HG03045 (cell line): ENCODE data around the gene TMEM203.

Source experiments
- ATAC-seq: cut with Tn5 transposase; IDR thresholded peaks from one replicate; pipeline ENCODE4 v1.9.1; 2021; ENCODE audit warnings: mild to moderate bottlenecking, moderate library complexity; ENCODE audit not compliant: unreplicated experiment

Gene TMEM203

DNA sequence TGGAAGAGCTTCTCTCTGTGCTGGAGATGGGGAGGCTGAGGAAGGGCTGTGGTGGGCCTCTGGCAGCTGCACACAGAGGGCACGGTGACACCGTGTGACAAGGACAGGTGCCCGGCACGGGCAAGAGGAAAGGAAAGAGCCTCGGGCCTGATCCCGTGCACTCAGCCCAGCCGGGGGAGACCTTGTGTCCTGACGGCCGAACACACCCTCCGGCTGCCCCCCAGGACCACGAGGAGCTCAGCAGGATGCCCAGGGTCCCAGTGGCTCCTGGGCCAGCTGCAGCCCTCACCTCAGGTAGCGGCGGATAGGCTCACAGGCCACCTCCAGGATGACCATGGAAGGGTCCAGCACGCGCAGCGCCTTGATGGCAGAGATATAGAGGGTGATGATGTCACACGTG, 22.6 kb downstream of the TMEM203 start:
- no peak for ATAC-seq

DNA sequence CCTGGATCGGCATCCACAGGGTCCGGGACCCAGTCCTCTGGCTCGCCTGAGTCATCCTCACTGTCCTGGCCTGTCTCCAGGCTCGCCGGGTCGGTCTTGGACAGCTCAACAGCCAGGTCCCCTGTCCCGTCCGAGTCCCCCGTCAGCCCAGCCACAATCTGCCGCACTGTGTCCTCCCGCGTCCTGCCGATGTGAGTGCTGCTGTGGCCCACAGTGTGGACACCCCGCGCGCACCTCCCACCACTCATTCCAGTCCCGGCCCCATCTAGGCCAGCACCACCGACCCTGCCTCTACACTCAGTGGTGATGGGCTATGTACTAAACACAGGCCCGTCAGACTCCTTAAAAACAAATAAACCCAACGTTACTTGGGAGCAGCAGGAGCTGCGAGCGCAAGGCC, 23.8 kb downstream of the TMEM203 start:
- no peak for ATAC-seq

DNA sequence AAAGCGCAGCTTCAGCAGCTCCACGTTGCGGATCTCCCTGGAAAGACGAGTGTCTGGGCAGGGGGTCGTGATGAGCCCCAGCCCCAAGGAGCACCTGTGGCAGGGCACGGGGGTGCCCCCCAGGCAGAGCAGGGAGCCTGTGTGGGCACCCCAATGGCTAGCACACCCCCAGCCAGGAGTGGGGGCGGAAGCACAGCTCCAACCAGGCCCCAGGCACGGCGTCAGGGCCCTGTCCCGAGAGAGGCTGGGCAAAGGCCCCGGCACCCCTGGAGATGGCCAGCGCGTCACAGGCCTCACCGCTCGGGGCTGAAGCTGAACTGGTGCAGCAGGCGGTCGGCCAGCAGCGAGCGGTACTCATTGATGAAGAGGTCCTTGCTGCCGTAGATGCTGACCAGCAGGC, 25.0 kb downstream of the TMEM203 start:
- no peak for ATAC-seq

DNA sequence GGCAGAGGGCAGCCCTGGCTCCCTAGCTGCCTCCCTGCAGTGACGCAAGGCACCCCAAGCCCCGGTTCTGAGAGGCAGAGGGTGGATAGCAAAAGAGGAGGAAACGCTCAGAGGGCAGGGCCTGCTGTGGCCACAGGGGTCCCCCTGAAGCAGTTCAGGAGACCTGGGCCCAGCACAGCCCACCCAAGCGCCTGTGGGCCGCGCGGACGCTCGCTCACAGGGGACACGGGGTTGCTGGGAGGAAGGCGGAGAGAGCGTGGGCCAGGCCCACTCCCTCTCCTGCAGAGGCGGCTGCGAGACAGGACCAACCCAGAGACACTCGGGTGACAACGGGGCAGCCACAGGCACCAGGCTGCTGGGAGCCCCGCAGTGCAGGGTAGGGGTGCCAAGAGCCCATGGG, 25.7 kb downstream of the TMEM203 start:
- no peak for ATAC-seq

DNA sequence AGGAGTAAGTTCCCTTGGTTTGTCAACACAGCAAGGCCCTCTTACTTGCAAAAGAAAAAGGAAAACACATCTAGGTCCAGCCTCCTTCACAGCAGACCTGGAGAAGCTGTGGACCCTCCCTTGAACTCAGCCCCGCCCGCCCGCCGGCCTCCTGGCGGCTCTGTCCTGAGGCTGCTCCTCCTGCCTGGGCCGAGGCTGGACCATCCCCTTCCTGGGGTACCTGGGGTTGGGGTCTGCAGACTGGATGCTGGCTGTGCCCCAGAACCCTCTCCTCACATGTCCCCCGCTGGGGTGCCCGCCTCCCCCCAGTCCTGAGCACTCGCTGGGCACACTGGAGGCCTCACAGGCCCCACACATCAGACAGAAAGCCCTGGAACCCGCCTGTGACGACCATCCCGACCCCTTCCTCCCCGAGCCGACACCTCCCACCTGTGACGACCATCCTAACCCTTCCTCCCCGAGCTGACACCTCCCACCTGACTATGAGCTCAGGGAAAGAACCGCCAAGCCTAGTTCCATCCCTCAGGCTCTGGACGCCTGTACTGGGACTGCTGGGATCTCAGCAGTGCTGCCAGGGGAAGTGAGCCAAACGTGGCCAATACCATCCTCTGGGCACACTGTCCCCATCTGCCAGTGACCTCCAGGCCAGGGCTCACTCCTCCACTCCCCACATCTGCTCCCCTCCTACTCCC, 26.4 kb downstream of the TMEM203 start:
- no peak for ATAC-seq

DNA sequence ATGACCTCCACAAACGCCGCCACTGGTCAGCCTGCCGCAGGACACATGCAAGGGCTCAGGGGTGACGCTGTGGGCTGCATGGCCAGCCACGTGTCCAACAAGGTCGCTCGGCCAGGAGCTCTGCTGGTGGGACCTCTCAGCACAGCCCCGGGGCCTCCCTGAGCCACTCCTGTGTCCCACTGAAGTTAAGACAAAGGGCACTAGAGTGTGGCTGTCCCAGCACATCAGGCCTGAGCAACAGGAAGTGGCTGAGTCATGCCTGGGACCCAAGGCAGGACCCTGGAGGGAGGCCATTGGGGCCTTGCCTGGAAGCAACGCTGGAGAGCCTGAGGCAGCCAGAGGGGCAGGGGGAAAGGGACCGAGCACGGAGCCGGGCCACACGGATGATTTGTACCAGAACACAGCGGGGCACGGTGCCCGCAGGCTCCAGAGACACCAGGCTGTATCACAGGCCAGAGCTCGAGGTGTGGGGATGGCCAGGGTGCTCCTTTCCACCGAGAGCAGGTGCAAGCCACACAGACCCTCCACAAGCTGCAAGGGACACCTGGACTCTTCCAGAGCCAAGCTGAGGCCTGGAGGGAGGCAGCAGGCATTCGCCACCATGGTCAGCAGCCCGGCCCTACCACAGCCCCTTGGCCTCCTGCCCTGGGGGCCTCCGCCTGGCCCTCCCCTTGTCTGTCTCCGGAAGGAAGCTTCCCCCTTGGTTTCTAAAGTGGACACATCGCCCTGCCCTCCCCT, 27.1 kb downstream of the TMEM203 start:
- ATAC-seq: no peak

DNA sequence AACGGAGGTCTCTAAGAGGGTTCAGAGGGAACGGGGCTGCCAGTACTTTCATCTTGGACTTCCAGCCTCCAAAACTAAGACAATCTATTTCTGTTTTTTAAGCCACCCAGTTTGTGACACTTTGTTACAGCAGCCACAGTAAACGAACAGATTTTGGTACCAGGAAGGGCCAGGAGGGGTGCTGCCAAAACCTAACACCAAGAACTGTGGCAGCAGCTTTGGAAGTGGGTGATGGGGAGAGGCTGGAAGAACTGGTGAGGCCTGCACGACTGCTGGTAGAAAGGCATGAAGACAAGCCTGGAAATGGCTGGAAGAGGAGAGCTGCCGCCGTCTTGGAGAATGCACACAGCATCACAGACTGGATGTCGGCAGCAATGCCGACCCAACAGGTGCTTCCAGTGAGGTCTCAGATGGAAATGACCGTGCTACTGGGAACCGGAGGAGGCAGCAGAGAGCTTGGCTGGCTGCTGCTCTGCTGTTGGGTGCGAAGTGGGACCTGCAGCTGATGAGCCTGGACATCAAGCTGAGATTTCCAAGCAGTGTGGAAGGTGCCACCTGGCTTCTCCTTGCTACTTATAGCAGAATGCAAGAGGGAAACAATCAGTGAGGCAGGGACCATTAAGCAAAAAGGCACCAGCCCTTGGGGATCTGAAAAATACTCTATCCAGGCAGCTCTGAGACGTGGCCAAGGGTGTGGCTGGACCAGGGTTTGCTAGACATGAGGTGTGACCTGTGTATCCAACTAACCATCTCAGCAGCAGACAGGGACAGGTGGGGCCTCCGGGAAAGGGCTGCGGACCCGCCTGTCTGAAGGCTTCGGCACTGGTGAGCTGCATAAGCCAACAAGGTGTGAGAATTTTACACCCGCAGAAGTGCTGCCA, 28.9 kb downstream of the TMEM203 start:
- no peak for ATAC-seq

DNA sequence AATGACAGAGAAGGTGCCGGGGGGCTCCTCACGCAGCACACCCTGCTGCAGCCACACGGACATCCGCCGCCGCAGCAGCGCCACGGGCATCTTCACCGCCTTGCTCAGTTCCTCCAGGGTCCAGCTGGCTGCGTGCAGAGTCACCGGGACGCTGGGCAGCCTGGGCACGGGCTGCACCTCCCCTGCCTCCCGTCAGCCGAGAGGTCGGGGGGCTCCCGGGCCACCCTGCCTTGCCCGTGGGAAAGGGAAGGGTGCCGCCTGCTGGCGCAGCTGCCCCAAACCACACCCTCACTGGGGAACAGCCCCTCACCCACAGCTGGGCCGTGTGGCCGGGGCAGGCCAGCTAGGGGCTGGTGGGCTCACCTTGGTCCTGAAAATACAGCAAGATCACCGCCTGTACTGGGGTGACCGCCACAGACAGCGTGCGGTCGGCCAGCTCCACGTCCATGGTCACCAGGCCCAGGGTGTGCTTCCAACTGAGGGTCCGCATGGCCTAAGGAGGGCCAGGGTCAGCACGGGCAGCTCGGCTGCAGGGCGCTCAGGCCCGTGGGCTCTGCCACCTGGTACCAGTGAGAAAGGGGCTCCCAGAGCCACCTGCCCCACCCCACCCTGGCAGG, 30.0 kb downstream of the TMEM203 start:
- ATAC-seq: no peak

DNA sequence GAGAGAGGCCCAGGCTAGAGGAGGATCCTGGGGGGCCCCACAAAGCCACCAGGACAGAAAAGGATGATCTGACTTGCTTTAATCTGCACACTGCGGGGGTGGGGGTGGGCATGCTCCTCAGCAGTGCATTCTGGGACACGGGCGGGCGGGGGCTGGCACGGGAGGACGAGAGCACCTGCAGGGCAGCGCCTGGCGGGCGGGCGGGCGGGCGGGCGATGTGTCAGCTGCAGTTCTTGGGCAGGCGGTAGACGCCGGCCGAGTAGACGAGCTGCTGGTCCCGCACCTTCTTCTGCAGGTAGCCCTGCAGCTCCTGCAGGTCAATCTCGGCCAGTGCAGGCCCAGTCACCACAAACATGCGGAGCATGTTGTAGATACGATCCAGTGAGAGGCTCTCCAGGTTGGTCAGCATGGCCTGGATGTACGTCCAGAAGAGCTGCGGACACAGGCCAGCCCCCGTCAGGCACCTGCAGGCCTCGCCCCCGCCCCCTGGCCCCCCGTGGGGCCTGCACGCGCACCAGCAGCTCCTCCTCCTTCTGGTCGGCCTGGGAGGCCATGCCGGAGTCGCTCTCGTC, 30.6 kb downstream of the TMEM203 start:
- ATAC-seq: no peak

DNA sequence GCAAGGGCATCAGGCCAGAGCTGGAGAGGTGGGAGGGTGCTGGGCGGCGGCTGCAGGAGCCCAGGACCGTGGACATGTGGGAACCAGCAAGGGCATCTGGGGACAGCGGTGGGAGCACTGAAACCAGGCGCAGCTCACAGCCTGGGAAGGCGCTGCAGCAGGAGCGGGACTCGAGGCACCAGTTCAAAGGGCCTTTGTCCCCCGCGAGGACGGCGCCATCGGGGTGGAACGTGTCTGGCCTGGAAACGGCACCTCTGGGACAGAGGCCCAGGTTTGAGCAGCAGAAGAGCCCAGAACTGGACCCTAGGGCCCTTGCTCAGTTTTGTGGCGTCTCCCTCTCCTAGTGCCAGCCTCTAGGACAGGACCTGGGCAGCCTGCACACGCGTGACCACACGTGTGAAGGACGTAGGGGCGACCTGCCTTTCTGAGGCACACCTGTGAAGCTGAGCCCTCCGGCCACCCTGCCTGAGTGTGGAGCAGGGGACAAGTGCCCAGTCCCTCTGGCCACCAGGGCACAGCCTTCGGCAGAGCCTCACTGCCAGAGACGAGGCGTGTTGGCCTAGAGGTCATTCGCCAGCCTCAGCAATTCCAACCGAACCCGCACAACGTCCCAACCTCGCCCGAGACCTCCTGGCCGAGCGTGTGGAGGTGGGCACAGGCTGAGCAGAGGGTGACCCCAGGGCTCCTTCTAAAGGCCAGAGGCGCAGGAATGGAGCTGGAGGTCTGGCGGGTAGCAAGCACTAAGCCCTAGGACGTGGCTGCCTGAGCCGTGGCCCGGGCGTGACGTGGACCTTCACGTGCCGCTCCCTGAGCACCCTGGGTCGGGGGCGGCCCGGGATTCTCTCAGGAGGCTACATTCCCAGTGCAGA, 31.4 kb downstream of the TMEM203 start:
- no peak for ATAC-seq

DNA sequence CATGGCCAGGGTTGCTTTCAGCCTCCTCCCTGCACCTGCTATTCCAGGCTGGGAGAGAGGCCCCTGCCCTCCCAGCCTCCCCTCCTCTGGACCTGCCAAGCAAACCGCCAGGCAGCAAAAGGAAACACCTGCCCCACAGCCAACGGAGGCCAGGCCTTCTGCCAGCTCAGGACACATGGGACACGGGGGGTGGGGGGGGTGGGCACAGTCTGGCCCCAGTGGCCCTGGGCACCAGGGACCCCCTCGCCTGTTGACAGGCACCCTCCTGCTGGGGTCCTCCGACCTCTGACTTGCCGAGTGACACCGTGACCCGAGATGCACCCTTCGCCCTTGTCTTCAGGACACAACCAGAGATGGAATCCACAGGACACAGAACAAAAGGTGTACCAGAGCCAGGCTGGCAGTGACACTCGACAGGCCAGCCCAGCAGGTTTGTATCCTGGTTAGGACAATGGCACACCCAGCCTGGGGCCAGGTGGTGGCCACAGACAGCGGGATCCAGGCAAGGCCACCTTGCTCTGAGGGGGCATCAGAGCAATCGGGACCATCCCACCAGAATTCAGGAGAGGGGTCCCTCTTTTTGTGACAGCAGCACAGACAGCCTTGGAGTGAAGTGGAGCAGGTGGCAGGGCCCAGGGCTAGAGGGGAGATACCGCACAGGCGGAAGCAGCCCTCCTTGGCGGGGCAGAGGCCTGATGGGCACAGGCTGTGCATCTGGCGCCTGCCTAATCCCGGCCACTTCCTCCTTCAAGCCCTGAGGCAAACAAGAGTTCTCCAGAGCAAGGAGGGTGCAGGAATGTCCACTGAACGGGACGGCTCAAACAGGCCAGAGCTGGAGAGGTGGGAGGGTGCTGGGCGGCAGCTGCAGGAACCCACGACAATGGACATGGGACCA, 32.3 kb downstream of the TMEM203 start:
- no peak for ATAC-seq

DNA sequence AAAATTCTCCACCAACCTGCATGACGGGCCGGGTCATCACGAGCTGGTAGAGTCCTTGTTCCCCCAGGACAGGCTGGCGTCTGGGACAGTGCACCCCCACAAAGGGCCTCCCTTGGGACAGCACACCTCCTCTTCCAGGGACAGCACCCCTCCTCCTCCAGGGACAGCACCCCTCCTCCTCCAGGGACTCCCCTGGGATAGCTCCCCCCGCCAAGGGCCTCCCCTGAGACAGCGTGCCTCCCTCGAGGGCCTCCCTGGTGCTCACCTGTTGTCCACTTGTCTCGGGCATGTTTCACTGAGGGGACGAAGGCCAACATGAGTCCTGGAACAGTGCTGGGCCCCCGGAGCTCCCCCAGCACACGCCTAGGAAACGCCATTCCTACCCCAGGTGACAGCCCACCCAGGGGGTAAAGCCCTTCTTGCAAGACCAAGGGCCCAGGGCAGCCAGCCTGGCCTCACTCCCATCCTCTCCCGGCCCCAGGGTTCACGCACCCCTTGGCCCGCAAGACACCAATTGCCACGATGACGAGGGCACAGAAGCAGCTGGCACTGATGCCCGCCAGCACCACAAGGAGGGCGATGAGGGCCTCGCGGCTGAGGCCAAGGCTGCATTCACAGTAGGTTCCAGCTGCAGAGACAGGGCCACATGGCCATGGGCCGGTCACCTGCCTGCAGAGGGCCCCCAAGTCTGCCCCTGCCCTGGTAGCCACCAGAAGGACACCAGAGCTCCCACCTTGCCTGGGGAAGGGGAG, 34.1 kb downstream of the TMEM203 start:
- ATAC-seq: no peak

DNA sequence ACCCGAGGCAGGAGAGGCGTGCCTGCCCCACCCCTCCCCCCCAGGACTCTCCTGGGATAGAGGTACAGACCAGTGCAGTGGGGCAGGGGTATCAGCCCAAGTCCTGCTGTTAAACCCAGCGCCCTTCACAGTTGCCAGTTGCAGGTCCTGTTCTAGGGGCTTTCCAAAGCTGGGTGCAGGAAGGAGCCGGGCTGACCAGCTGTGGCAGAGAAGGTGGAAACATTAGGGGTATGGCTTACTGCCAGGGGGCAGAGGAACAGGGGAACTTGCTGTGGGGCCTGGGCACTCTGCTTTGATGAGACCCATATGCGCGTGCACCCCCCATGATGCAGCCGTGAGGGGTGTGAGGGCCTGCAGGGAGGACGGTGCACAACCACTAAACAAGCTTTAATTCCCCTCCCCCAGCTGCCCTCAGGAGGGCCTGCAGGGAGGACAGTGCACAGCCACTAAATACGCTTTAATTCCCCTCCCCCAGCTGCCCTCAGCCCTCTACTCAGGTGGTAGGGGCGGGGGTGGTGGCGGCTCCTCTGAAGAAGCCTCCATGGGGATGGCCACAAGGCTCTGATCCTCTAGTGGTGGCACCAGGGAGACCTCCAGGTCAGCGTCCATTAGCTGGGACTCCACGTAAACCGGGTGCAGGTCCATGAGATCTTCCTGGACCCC, 34.8 kb downstream of the TMEM203 start:
- ATAC-seq: no peak

DNA sequence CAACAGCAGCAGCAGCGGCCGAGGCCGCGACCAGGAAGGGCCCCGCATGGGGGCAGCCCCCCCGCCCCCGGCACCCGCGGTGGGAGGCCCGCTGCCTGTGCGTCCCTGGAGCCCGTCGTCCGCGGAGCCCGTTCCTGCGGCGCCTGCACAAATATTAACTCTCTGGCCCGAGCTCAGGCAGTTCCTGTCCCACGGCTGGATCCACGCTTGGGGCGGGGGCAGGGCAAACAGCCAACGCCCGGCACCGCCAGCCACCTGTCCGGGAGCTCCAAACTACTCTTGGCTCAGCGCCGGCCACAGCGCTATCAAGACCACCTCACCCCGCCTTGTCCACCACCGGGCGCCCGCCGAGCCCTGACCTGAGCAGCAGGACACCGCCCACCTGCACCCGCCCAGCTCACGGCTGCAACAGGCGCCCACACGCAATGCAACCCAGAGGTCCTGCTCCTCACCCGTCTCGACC, 35.5 kb downstream of the TMEM203 start, which contains the start of gene LRRC26:
LRRC26 (minus strand) TSS at position 156 of the 463 bp plus-strand sequence; CDS start at position 48, 108 bp downstream.
- ATAC-seq: no peak

DNA sequence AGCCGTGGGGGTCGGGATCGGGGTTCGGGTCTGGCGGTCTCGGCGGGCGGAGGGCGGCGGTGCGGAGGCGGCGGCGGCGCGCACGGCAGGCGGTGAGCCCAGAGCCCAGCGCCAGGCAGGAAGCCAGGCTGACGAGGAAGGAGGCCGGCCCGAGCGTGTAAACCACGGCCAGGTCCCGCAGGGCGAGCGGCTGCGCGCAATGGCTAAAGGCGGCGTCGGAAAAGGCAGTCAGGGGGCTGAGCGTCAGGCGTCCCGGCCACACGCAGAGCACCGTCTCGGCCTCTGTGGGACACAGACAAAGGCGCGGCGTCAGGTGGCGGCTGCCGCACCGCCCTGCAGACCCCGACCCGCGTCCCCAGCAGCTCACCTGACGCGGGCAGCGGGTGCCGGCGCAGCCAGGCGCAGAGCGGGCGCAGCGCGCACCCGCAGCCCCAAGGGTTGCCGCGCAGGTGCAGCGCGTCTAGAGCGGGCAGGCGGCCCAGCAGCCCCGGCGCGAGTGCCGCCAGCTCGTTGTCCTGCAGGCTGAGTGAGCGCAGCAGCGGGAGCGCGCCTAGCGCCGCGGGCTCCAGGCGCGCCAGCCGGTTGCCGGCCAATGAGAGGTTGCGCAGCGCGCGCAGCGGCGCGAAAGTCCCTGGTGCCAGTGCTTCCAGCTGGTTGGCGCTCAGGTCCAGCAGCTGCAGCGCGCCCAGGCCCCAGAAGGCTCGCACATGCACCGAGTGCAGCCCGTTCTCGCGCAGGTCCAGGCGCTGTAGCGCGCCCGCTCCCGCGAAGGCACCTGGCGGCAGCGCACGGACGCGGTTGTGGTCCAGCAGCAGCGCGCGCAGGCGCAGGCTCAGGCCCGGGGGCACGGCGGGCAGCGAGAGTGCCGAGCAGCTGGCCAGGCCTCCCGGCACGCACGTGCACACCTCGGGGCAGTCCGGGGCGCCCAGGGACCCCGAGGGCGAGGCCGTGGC, 36.3 kb downstream of the TMEM203 start:
- no peak for ATAC-seq

DNA sequence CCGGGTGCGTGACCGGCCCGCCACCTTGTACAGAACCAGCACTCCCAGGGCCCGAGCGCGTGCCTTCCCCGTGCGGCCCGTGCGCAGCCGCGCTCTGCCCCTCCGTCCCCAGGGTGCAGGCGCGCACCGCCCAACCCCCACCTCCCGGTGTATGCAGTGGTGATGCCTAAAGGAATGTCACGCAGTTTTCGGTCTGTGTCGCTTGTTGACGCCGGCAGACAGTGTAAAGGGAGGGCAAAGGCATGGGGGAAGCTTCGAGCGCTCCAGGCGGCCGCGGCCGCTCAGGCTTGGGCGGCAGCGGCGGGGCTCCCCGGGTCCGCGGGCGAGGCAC, 36.9 kb downstream of the TMEM203 start:
- no peak for ATAC-seq
